DND-41 (cell line): ENCODE results near the gene ANO2.

Experiments
- ATAC-seq: fragments of 200-7000 bp; cut with Tn5 transposase; 3 replicates; pipeline ENCODE4 v1.9.1; 2021; ENCODE audit warnings: low read depth; ENCODE audit not compliant: insufficient read depth
- DNase-seq: peaks from one replicate; pipeline ENCODE4 v3.0.0-alpha.2; 2020
- H2AFZ ChIP-seq: 2 replicates; pipeline ENCODE4 v1.6.0; 2012; ENCODE audit warnings: low read depth, low read length
- H3K27ac ChIP-seq: 2 replicates; pipeline ENCODE4 v1.5.1; 2012; ENCODE audit warnings: low read length, inconsistent platforms
- H3K27me3 ChIP-seq: fragments of 200-600 bp; sonication (generic); 2 replicates; pipeline ENCODE4 v1.6.0; 2012; ENCODE audit warnings: low read length, mild to moderate bottlenecking, inconsistent platforms; ENCODE audit not compliant: insufficient read depth, poor library complexity
- H3K36me3 ChIP-seq: 2 replicates; pipeline ENCODE4 v1.5.1; 2012; ENCODE audit warnings: low read length, inconsistent platforms; ENCODE audit not compliant: insufficient read depth
- H3K4me1 ChIP-seq: 2 replicates; pipeline ENCODE4 v1.5.1; 2012; ENCODE audit warnings: mild to moderate bottlenecking, low read length; ENCODE audit not compliant: insufficient read depth
- H3K4me2 ChIP-seq: 2 replicates; pipeline ENCODE4 v1.6.0; 2012; ENCODE audit warnings: mild to moderate bottlenecking, moderate library complexity, low read length, inconsistent platforms; ENCODE audit not compliant: insufficient read depth
- H3K4me3 ChIP-seq, 2 experiments: fragments of 200-600 bp in 1 of 2; shearing (Covaris generic) in 1 of 2; 2 replicates each; pipeline ENCODE4 v1.5.1; 2012 to 2016; ENCODE audit warnings: inconsistent platforms in 2 of 2, low read length in 2 of 2, mild to moderate bottlenecking in 2 of 2, low read depth in 1 of 2, moderate library complexity in 1 of 2
- H3K79me2 ChIP-seq: 2 replicates; pipeline ENCODE4 v1.6.0; 2012; ENCODE audit warnings: low read length, inconsistent platforms; ENCODE audit not compliant: insufficient read depth
- H3K9ac ChIP-seq: 2 replicates; pipeline ENCODE4 v1.6.0; 2012; ENCODE audit warnings: low read depth, mild to moderate bottlenecking, inconsistent platforms, low read length, moderate library complexity
- H3K9me3 ChIP-seq: 2 replicates; pipeline ENCODE4 v1.5.1; 2012; ENCODE audit warnings: low read length, moderate library complexity, mild to moderate bottlenecking, inconsistent platforms; ENCODE audit not compliant: insufficient read depth, severe bottlenecking
- H4K20me1 ChIP-seq: 2 replicates; pipeline ENCODE4 v1.6.0; 2012; ENCODE audit warnings: low read length; ENCODE audit not compliant: insufficient read depth
- CTCF ChIP-seq: IDR thresholded peaks from 2 replicates; pipeline ENCODE4 v1.5.1; 2012; ENCODE audit warnings: borderline replicate concordance, low read length, moderate library complexity, mild to moderate bottlenecking; ENCODE audit not compliant: poor library complexity, severe bottlenecking; ENCODE audit errors: extremely low read depth
- EZH2 ChIP-seq: IDR thresholded peaks from 3 replicates; pipeline ENCODE4 v1.6.1; 2012; ENCODE audit warnings: borderline replicate concordance, low read depth, mild to moderate bottlenecking, moderate library complexity, low read length, inconsistent platforms; ENCODE audit not compliant: severe bottlenecking

Gene ANO2

DNA sequence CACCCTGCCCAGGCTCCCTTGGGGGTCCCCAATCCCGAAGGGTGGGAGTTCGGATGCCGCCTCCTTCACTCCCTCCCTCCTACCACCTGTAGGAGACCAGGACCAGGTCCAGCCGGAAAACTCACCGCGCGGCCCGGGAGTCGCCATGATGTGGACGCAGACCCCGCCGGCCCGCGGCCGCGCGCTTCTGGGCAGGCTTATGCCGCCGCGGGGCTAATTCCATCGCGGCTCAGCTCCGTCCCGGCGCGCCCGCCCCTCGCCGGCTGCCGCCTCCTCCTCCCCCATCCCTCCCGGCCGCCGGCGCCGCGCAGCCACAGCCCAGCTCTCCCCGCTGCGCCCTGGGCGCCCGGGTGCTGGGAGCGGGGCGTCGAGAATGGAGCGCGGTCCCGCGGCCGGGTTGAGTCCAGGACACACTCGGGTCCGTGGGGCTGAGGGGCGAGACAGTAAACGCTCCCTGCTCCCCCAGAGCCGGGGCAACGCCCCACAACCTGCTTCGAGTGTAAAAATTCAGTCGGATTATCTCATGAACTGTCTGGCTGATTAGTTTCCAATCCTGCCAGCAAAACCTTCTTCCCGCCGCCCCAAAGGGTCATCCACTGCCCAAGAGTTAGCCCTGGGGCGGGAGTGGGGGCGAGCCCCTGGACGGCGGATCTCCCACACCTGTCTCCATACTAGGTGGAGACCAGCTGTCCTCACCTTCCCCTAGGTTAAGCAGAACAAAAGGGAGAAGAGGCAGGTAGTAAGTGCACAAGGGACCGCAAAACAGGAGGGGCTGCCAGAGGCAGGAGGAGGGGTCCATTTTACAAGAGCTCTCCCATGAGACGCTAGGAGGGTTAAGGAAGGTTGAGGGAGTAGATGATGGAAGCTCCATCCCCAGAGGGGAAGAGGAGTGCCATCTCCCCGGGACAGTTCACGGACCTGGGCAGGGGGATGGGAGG, at the start of gene ANO2:
Gene ANO2, minus strand, starts transcription at position 189 of the 938 bp plus-strand sequence. Its CDS starts 42 bp downstream, at position 147.
- no peak within 1 kb of the TSS for H2AFZ ChIP-seq
- H3K36me3 ChIP-seq: no peaks in the 10 kb centered on the region
- no peak within 1 kb of the TSS for H3K27ac ChIP-seq
- no peaks in the 10 kb centered on the region for H3K79me2 ChIP-seq
- H3K27me3 ChIP-seq: peaks cover 26% of the 10 kb centered on the region
- no peaks in the 10 kb centered on the region for H4K20me1 ChIP-seq
- H3K9me3 ChIP-seq: no peaks in the 10 kb centered on the region
- TF ChIP-seq CTCF (no peak), EZH2 (no peak)
- ATAC-seq (no peak), DNase-seq (no peak)
- no peak within 1 kb of the TSS for H3K9ac ChIP-seq
- H3K4me1 ChIP-seq: no peaks in the 10 kb centered on the region
- no peak within 1 kb of the TSS for H3K4me2 ChIP-seq
- no peak within 1 kb of the TSS for H3K4me3 ChIP-seq

DNA sequence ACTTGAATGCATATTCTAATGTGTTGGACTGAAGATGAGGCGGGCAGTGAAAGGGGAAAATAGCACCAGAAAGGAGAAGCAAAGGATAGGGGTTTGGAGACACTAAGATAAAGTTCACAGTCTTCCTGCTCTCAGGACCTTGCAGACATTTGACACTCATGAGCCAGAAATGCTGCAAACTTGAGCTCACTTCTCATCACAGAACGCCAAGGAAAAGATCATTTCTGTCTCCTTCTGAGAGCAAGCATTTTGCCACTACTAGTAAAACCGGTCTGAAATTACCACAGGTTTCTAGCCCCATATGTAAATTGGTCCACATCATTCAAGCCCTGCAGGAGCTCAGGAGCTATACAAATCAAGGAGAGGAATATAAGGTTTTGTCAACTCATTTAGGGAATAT, 44.6 kb upstream of the ANO2 start:
- no peak overlapping the region for H3K27ac ChIP-seq
- DNase-seq (no peak), ATAC-seq (no peak)
- H3K9ac ChIP-seq: no peak overlapping the region
- H3K27me3 ChIP-seq: peaks cover 11% of the 10 kb centered on the region
- TF ChIP-seq CTCF (no peak), EZH2 (no peak)
- H4K20me1 ChIP-seq: no peaks in the 10 kb centered on the region; the same call in 1 of the 2 replicates
- H3K36me3 ChIP-seq: no peaks in the 10 kb centered on the region
- H3K79me2 ChIP-seq: no peaks in the 10 kb centered on the region
- no peaks in the 10 kb centered on the region; the same call in 1 of the 2 replicates for H3K4me1 ChIP-seq
- H3K9me3 ChIP-seq: no peaks in the 10 kb centered on the region
- H3K4me2 ChIP-seq: no peak overlapping the region
- H2AFZ ChIP-seq: no peak overlapping the region
- no peak overlapping the region for H3K4me3 ChIP-seq

- H3K9me3 ChIP-seq: no peaks in the 10 kb centered on the region
- DNase-seq (peak; percentile 65), ATAC-seq (peak; percentile 98)
- H3K36me3 ChIP-seq: no peaks in the 10 kb centered on the region
- H3K79me2 ChIP-seq: no peaks in the 10 kb centered on the region
- no peaks in the 10 kb centered on the region; the same call in 1 of the 2 replicates for H4K20me1 ChIP-seq
- H3K9ac ChIP-seq: no peak overlapping the region
- no peak overlapping the region for H3K4me3 ChIP-seq
- peaks cover 4% of the 10 kb centered on the region for H3K27me3 ChIP-seq
- H3K4me1 ChIP-seq: no peaks in the 10 kb centered on the region; the same call in 1 of the 2 replicates
- no peak overlapping the region for H2AFZ ChIP-seq
- H3K27ac ChIP-seq: no peak overlapping the region
- no peak overlapping the region for H3K4me2 ChIP-seq
- peak; percentile 94 for TF ChIP-seq CTCF
- TF ChIP-seq EZH2: no peak
Measured at GRCh38 chr12:5988659-5989116, 43.6 kb upstream of the ANO2 start.
